Prostate gland (tissue), 2 donors: ENCODE data around the gene LGALS3BP.

Experiments
- CTCF ChIP-seq, 4 experiments: fragments of 200-600 bp in 2 of 4; fragments of 450-650 bp in 2 of 4; sonication (generic) in 2 of 4; IDR thresholded peaks; 1 replicate in 3 of 4; 2 replicates in 1 of 4; pipeline ENCODE4 v1.5.1; 2016 to 2019; ENCODE audit warnings: antibody characterized with exemption in 4 of 4, mild to moderate bottlenecking in 2 of 4, moderate library complexity in 2 of 4
- POLR2A ChIP-seq: fragments of 450-650 bp; IDR thresholded peaks from one replicate; pipeline ENCODE4 v1.6.1; 2016; ENCODE audit warnings: antibody characterized with exemption, mild to moderate bottlenecking

GRCh38 chr17:78967782-78968362, 11.9 kb downstream of the LGALS3BP start:
- TF ChIP-seq CTCF (IDR thresholded peaks at IDR 0.05) (no peak), POLR2A (no peak)
